SU-DHL-6 (cell line): ENCODE data around the gene SPATA6.

ENCODE experiments used
- H2AFZ ChIP-seq: fragments of 200-600 bp; sonication (generic); 2 replicates; pipeline ENCODE4 v1.6.1; 2014; ENCODE audit warnings: low read depth, mild to moderate bottlenecking, moderate library complexity, mixed read lengths, antibody characterized with exemption, low read length; ENCODE audit not compliant: severe bottlenecking
- H3F3A ChIP-seq: fragments of 200-600 bp; shearing (Covaris generic); 2 replicates; pipeline ENCODE4 v1.6.0; 2016; ENCODE audit warnings: antibody characterized with exemption, mild to moderate bottlenecking; ENCODE audit not compliant: insufficient read depth
- H3K27ac ChIP-seq: fragments of 200-600 bp; sonication (generic); 2 replicates; pipeline ENCODE4 v1.5.1; 2016; ENCODE audit warnings: low read depth, mild to moderate bottlenecking, low read length, moderate library complexity, mixed read lengths
- H3K27me3 ChIP-seq: fragments of 200-600 bp; sonication (generic), shearing (Covaris generic); 2 replicates; pipeline ENCODE4 v1.6.0; 2014; ENCODE audit warnings: mild to moderate bottlenecking, low read length
- H3K36me3 ChIP-seq: fragments of 200-600 bp; sonication (generic); 2 replicates; pipeline ENCODE4 v1.6.1; 2014; ENCODE audit warnings: mild to moderate bottlenecking, low read length, mixed read lengths
- H3K4me2 ChIP-seq: fragments of 300-600, 200-600 bp; shearing (Covaris generic), sonication (generic); 2 replicates; pipeline ENCODE4 v1.6.0; 2014; ENCODE audit warnings: low read length, low read depth, mild to moderate bottlenecking; ENCODE audit not compliant: poor library complexity, severe bottlenecking
- H3K4me3 ChIP-seq: fragments of 200-600 bp; sonication (generic); 2 replicates; pipeline ENCODE4 v1.5.1; 2014; ENCODE audit warnings: antibody characterized with exemption, low read length, mild to moderate bottlenecking, mixed read lengths; ENCODE audit not compliant: insufficient read depth, poor library complexity, severe bottlenecking
- H3K79me2 ChIP-seq: fragments of 200-600 bp; sonication (generic); 2 replicates; pipeline ENCODE4 v1.6.1; 2014; ENCODE audit warnings: mild to moderate bottlenecking, low read length, moderate library complexity; ENCODE audit not compliant: insufficient read depth
- H3K9ac ChIP-seq: fragments of 200-600 bp; sonication (generic); 2 replicates; pipeline ENCODE4 v1.7.0; 2014; ENCODE audit warnings: mild to moderate bottlenecking, low read length
- H3K9me2 ChIP-seq: fragments of 200-600 bp; sonication (generic); replicated peaks from 2 replicates; pipeline ENCODE4 v1.6.1; 2014; ENCODE audit warnings: low read length; ENCODE audit not compliant: insufficient read depth
- H3K9me3 ChIP-seq: fragments of 200-600 bp; sonication (generic); 2 replicates; pipeline ENCODE4 v1.6.1; 2014; ENCODE audit warnings: low read length, mixed read lengths; ENCODE audit not compliant: insufficient read depth
- H4K20me1 ChIP-seq: fragments of 200-600 bp; sonication (generic); 2 replicates; pipeline ENCODE4 v1.6.1; 2014; ENCODE audit warnings: low read depth, mild to moderate bottlenecking, antibody characterized with exemption, low read length, moderate library complexity, mixed read lengths
- CTCF ChIP-seq: fragments of 200-600 bp; sonication (generic); IDR thresholded peaks from one replicate; pipeline ENCODE4 v1.5.1; 2017; ENCODE audit warnings: antibody characterized with exemption, mild to moderate bottlenecking, low read length, moderate library complexity; ENCODE audit not compliant: insufficient read depth, poor library complexity, severe bottlenecking
- EZH2phosphoT487 ChIP-seq: fragments of 200-600 bp; sonication (generic), shearing (Covaris generic); conservative IDR thresholded peaks from 2 replicates; pipeline ENCODE4 v1.6.1; 2018; ENCODE audit warnings: mild to moderate bottlenecking, antibody characterized with exemption, low read length, moderate library complexity, mixed read lengths

Gene SPATA6

DNA sequence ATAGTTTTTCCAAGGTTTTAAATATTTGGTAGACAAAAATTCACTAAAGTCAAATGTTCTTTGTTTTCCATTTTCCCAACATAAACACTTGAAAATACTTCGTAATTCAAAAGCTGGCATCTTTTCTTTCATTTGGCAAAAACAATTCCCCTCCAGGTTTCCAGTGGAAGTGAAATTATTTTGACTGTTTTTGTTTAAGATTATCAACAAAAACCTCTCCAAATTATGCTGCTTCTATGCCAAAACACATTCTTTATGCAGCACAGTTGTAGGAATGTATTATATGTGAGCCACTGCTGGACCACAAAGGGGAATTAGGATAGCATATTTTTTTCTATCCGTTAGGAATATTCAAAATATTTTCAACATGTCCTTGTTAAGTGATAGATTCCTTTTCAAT is 205.4 kb downstream of the SPATA6 start:
- Histone ChIP-seq H3K9me2 (no peaks in the 10 kb centered on the region), H2AFZ (no peak overlapping the region), H3K36me3 (no peaks in the 10 kb centered on the region), H3K27ac (no peak overlapping the region), H3K4me2 (no peak overlapping the region), H3K27me3 (no peaks in the 10 kb centered on the region), H3F3A (no peaks in the 10 kb centered on the region), H3K4me3 (no peak overlapping the region), H3K9ac (no peak overlapping the region), H3K79me2 (no peaks in the 10 kb centered on the region), H3K9me3 (no peaks in the 10 kb centered on the region), H4K20me1 (no peaks in the 10 kb centered on the region)
- TF ChIP-seq EZH2phosphoT487 (no peak), CTCF (no peak)

DNA sequence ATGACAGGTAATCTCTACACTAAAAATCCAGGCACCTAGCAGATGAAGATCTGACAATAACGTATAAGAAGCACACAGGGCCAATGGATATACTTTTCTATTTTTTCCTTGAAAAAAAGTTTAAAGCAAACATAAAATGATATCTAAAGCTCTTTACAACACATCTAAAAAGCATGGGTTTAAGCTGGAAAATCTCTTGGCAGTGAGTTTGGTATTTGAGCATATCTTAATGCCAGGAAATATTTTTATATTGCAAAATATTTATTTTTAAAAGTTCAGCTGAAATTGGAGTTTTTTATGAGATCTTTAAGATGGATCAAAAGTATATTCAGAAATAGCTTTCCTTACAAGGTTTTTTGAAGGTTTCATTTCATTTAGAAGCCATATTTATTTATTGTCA is 209.0 kb downstream of the SPATA6 start:
- Histone ChIP-seq H3K4me2 (no peak overlapping the region), H3K9ac (no peak overlapping the region), H2AFZ (no peak overlapping the region), H3K27me3 (no peaks in the 10 kb centered on the region), H3K9me3 (no peaks in the 10 kb centered on the region), H3K9me2 (no peaks in the 10 kb centered on the region), H3F3A (no peaks in the 10 kb centered on the region), H3K27ac (no peak overlapping the region), H3K79me2 (no peaks in the 10 kb centered on the region), H3K36me3 (no peaks in the 10 kb centered on the region), H3K4me3 (no peak overlapping the region), H4K20me1 (no peaks in the 10 kb centered on the region)
- no peak for TF ChIP-seq EZH2phosphoT487

DNA sequence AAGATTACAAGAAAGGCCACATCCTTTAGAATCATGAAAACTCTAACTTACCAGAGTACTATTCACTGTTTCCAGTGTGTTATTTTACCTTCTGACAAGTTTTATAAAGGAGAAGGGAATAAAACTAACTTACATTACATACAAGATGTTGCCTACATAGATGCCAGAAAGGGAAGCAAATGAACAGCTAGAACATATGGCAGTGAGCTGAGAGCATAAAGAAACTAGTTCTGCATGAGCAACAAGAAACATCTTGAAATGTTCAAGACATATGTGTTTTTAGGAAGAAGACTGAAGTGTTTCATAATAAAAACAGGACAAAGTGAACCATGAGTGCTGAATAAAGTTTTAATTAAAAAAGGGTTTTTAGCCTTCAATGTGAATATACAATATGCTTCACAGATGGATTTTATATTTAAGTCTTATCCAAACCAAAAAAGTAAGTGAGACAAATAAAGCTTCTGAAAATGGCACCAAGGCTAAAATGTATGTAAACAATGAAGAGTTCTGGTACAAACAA is 210.1 kb downstream of the SPATA6 start:
- TF ChIP-seq EZH2phosphoT487 (no peak), CTCF (no peak)
- Histone ChIP-seq H3K9me2 (no peaks in the 10 kb centered on the region), H3K79me2 (no peaks in the 10 kb centered on the region), H3K4me2 (no peak overlapping the region), H3K4me3 (no peak overlapping the region), H3K9me3 (no peaks in the 10 kb centered on the region), H3K27me3 (no peaks in the 10 kb centered on the region), H2AFZ (no peak overlapping the region), H3K36me3 (no peaks in the 10 kb centered on the region), H3F3A (no peaks in the 10 kb centered on the region), H4K20me1 (no peaks in the 10 kb centered on the region), H3K9ac (no peak overlapping the region), H3K27ac (no peak overlapping the region)

- no peak for TF ChIP-seq CTCF
- TF ChIP-seq EZH2phosphoT487 = no peak
- Histone ChIP-seq H3K9me3 (no peaks in the 10 kb centered on the region), H3K36me3 (no peaks in the 10 kb centered on the region), H3K4me2 (no peak overlapping the region), H3K9ac (no peak overlapping the region), H4K20me1 (no peaks in the 10 kb centered on the region), H3K27ac (no peak overlapping the region), H3K79me2 (no peaks in the 10 kb centered on the region), H3K27me3 (no peaks in the 10 kb centered on the region), H2AFZ (no peak overlapping the region), H3F3A (no peaks in the 10 kb centered on the region), H3K4me3 (no peak overlapping the region), H3K9me2 (no peaks in the 10 kb centered on the region)
Observed at GRCh38 chr1:48258106-48258505, 213.9 kb downstream of the SPATA6 start.
